ENCODE data around the gene PHLDB3. TPM values are rescaled to one million over a fixed set of nuclear protein-coding genes. Genes with fewer than 3 reads are reported as not detected.

The PHLDB3 gene
- total RNA-seq, 1 experiment from 2014 or later: 6.7 TPM

DNA sequence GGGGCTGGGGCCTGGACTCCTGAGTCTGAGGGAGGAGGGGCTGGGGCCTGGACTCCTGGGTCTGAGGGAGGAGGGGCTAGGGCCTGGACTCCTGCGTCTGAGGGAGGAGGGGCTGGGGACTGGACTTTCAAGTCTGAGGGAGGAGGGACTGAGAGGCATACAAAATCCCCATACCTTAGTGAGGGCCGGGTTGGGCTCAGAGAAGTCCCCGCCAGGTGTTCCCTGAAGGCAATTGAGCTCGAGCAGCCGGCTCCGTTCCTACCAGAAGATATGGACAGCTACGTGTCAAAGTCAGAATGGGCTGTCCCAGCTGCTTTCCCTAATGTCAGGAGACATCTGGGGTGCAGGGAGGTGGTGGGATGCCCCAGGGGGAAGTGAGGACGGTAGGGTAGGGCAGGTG, 9.5 kb downstream of the PHLDB3 start:
- no peak for TF ChIP-seq TCF7L2 (IDR thresholded peaks at IDR 0.05; ENCODE audit: low read depth, low read length)
- H3K36me3 ChIP-seq (ENCODE audit: control insufficient read depth, insufficient read depth, low read length): no peaks in the 10 kb centered on the region
- BruUV-seq (replicated peaks): no TSS peak
- no peaks in the 10 kb centered on the region for H3K9me3 ChIP-seq (ENCODE audit: control insufficient read depth, insufficient read depth, low read depth, low read length)
- in situ Hi-C loops (cut with HindIII; ENCODE audit: low pct_unique_long_range_greater_than_20kb, low sequenced_read_pairs) (no loop called here), intact Hi-C loops (cut with micrococcal nuclease; ENCODE audit: unreplicated experiment) (no loop called here)
- ChIA-PET CTCF (no interaction called here), POLR2A (no interaction called here)
- H3K27ac ChIP-seq (ENCODE audit: low read length): no peak overlapping the region
- no peaks in the 10 kb centered on the region for H3K27me3 ChIP-seq (ENCODE audit: control insufficient read depth, insufficient read depth, low read length)
- ATAC-seq: no peak
- no peaks in the 10 kb centered on the region for H3K4me1 ChIP-seq (ENCODE audit: control insufficient read depth, insufficient read depth, low read length)
- DNase-seq (ENCODE audit: low read depth, low spot score): no peak
- H3K4me3 ChIP-seq (ENCODE audit: low read depth in 2 of 2, low read length in 2 of 2): no peak overlapping the region

DNA sequence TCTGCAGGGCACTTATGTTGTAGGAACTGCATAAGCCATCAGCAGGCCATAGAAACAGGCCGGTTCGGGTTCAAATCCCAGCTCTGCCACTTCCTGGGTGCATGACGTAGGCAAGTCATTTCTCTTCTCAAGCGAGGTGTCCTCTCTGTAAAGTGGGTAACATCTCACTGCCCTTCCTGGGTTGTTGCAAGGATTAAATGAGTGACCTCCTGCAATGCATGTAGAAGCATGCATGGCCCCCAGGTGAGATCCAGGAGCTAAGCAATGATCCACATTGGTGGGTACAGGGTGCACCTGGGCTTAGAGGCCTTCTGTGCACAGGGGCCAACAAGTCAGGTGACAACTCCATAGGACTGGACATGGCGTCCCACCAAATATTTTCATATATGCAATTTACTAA, 13.8 kb downstream of the PHLDB3 start:
- ATAC-seq: no peak
- no peaks in the 10 kb centered on the region for H3K4me1 ChIP-seq (ENCODE audit: control insufficient read depth, insufficient read depth, low read length)
- no peak for DNase-seq (ENCODE audit: low read depth, low spot score)
- no peaks in the 10 kb centered on the region for H3K27me3 ChIP-seq (ENCODE audit: control insufficient read depth, insufficient read depth, low read length)
- intact Hi-C loops (cut with micrococcal nuclease; ENCODE audit: unreplicated experiment): no loop called here
- H3K4me3 ChIP-seq (ENCODE audit: low read depth in 2 of 2, low read length in 2 of 2): no peak overlapping the region
- TF ChIP-seq POLR2AphosphoS5 (IDR thresholded peaks at IDR 0.05; ENCODE audit: low read depth, low read length) (no peak), TCF7L2 (IDR thresholded peaks at IDR 0.05; ENCODE audit: low read depth, low read length) (no peak), SIN3A (IDR thresholded peaks at IDR 0.05; ENCODE audit: borderline replicate concordance, insufficient read depth, low read depth, low read length) (no peak)
- TF ChIP-seq, protein P1, sequence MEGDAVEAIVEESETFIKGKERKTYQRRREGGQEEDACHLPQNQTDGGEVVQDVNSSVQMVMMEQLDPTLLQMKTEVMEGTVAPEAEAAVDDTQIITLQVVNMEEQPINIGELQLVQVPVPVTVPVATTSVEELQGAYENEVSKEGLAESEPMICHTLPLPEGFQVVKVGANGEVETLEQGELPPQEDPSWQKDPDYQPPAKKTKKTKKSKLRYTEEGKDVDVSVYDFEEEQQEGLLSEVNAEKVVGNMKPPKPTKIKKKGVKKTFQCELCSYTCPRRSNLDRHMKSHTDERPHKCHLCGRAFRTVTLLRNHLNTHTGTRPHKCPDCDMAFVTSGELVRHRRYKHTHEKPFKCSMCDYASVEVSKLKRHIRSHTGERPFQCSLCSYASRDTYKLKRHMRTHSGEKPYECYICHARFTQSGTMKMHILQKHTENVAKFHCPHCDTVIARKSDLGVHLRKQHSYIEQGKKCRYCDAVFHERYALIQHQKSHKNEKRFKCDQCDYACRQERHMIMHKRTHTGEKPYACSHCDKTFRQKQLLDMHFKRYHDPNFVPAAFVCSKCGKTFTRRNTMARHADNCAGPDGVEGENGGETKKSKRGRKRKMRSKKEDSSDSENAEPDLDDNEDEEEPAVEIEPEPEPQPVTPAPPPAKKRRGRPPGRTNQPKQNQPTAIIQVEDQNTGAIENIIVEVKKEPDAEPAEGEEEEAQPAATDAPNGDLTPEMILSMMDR (IDR thresholded peaks at IDR 0.05): no peak
- TF ChIP-seq, protein P2, sequence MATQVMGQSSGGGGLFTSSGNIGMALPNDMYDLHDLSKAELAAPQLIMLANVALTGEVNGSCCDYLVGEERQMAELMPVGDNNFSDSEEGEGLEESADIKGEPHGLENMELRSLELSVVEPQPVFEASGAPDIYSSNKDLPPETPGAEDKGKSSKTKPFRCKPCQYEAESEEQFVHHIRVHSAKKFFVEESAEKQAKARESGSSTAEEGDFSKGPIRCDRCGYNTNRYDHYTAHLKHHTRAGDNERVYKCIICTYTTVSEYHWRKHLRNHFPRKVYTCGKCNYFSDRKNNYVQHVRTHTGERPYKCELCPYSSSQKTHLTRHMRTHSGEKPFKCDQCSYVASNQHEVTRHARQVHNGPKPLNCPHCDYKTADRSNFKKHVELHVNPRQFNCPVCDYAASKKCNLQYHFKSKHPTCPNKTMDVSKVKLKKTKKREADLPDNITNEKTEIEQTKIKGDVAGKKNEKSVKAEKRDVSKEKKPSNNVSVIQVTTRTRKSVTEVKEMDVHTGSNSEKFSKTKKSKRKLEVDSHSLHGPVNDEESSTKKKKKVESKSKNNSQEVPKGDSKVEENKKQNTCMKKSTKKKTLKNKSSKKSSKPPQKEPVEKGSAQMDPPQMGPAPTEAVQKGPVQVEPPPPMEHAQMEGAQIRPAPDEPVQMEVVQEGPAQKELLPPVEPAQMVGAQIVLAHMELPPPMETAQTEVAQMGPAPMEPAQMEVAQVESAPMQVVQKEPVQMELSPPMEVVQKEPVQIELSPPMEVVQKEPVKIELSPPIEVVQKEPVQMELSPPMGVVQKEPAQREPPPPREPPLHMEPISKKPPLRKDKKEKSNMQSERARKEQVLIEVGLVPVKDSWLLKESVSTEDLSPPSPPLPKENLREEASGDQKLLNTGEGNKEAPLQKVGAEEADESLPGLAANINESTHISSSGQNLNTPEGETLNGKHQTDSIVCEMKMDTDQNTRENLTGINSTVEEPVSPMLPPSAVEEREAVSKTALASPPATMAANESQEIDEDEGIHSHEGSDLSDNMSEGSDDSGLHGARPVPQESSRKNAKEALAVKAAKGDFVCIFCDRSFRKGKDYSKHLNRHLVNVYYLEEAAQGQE (IDR thresholded peaks at IDR 0.05; ENCODE audit: insufficient read depth in 1 of 2, low read depth in 2 of 2, low read length in 1 of 2): no peak
- H3K27ac ChIP-seq (ENCODE audit: low read length): no peak overlapping the region
- ChIA-PET POLR2A (no interaction called here), CTCF (no interaction called here)
- BruUV-seq (replicated peaks): no TSS peak
- in situ Hi-C loops (cut with HindIII; ENCODE audit: low pct_unique_long_range_greater_than_20kb, low sequenced_read_pairs): no loop called here
- no peaks in the 10 kb centered on the region for H3K36me3 ChIP-seq (ENCODE audit: control insufficient read depth, insufficient read depth, low read length)
- H3K9me3 ChIP-seq (ENCODE audit: control insufficient read depth, insufficient read depth, low read depth, low read length): no peaks in the 10 kb centered on the region

DNA sequence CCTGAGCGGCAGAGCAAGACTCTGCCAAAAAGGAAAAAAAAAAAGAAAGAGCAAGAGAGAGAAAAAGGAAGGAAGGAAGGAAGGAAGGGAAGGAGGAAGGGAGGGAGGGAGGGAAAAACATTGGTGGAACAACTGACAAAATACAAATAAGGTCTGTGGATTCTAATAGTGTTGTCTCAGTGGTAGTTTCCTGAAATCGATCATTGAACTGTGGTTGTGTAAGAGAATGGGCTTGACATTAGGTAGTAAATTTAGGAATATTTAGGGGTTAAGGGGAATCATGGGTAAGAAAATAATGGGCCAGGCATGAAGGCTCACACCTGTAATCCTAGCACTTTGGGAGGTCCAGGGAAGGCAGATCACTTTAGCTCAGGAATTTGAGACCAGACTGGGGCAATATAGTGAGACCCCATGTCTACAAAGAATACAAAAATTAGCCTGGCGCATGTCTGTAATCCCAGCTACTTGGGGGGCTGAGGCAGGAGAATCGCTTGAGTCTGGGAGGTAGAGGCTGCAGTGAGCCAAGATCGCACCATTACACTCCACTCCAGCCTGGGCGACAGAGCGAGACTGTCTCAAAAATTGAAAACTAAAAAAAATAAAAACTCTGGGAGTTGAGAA, 14.5 kb downstream of the PHLDB3 start:
- no peaks in the 10 kb centered on the region for H3K36me3 ChIP-seq (ENCODE audit: control insufficient read depth, insufficient read depth, low read length)
- no TSS peak for BruUV-seq (replicated peaks)

More for the DNA sequence above, 14.5 kb downstream of the PHLDB3 start:
- ChIA-PET CTCF (no interaction called here), POLR2A (no interaction called here)
- DNase-seq (ENCODE audit: low read depth, low spot score) (no peak), ATAC-seq (no peak)
- Histone ChIP-seq H3K9me3 (ENCODE audit: control insufficient read depth, insufficient read depth, low read depth, low read length) (no peaks in the 10 kb centered on the region), H3K4me3 (ENCODE audit: low read depth in 2 of 2, low read length in 2 of 2) (no peak overlapping the region), H3K27ac (ENCODE audit: low read length) (no peak overlapping the region), H3K27me3 (ENCODE audit: control insufficient read depth, insufficient read depth, low read length) (no peaks in the 10 kb centered on the region), H3K4me1 (ENCODE audit: control insufficient read depth, insufficient read depth, low read length) (no peaks in the 10 kb centered on the region)
- TF ChIP-seq, protein P2 (IDR thresholded peaks at IDR 0.05; ENCODE audit: insufficient read depth in 1 of 2, low read depth in 2 of 2, low read length in 1 of 2): no peak
- no peak for TF ChIP-seq POLR2AphosphoS5 (IDR thresholded peaks at IDR 0.05; ENCODE audit: low read depth, low read length)
- TF ChIP-seq TCF7L2 (IDR thresholded peaks at IDR 0.05; ENCODE audit: low read depth, low read length): no peak
- TF ChIP-seq SIN3A (IDR thresholded peaks at IDR 0.05; ENCODE audit: borderline replicate concordance, insufficient read depth, low read depth, low read length): no peak
- TF ChIP-seq, protein P1 (IDR thresholded peaks at IDR 0.05): no peak
- in situ Hi-C loops (cut with HindIII; ENCODE audit: low pct_unique_long_range_greater_than_20kb, low sequenced_read_pairs) (no loop called here), intact Hi-C loops (cut with micrococcal nuclease; ENCODE audit: unreplicated experiment) (no loop called here)

All from Panc1 (cell line).